HS-5 (cell line): ENCODE results near the gene SMIM7.
"Not testable (repeated sequence)": the region's sequence is repeated elsewhere in the genome, so short reads cannot be mapped to it uniquely, and the experiment has no call there.

ENCODE experiments used
- DNase-seq: peaks from one replicate; pipeline ENCODE4 v3.0.0-alpha.2; 2012; ENCODE audit warnings: low read depth

SMIM7 gene

DNA sequence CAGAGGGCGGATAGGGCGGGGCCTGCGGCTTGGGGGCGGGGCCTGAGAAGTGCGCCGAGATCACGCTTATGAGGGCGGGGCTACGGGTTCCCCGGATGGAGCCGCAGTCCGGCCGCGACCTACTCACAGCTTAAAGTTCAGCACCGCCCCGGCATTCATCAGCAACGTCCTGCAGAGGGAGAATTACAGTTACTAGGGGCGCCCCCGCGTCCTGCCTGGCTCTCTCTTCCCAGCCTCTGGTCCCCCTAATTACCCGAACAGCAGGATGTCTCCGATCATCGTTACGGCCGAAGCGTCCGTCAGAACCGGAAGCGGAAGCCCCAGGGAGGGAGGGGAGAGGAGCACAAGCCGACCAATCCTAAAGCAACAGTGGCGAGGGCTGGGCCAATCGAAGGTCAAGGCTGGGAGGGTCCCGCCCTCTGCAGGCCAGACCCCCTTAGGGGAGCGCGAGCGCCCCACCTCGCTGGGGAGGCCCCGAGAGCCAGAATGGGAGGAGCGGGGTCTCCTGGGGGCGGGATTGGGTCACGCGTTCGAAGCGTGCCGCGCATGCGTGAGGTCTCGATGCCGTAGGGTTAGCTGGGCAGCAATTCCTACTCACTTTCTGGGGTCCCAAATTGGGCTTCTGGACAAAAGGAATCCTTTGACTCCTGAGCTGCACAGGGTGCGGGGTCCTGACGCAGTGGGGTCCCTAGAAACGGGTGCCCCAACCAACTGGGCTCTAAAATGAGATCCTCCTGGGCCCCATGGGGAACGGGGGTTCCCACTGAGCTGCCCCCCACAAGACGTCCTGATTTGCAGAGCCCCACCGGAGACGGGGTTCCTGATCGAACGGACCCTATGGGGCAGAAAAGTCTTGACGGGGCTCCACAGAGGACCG lies at the start of gene SMIM7:
SMIM7 (minus strand) TSS at position 313 of the 877 bp plus-strand sequence; CDS start at position 279, 34 bp downstream.
- peak; percentile 90 for DNase-seq

DNA sequence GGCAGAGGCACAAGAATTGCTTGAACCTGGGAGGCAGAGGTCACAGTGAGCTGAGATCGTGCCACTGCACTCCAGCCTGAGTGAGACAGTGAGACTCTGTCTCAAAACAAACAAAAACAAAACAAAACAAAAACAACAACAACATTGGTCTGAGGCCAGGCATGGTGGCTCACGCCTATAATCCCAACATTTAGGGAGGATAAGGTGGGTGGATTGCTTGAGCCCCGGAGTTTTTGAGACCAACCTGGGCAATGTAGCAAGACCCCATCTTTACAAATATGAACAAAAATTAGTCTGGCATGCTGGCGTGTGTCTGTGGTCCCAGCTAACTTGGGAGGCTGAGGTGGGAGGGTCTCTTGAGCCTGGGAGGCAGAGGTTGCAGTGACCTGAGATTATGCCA lies 43.7 kb upstream of the SMIM7 start:
- no peak for DNase-seq

DNA sequence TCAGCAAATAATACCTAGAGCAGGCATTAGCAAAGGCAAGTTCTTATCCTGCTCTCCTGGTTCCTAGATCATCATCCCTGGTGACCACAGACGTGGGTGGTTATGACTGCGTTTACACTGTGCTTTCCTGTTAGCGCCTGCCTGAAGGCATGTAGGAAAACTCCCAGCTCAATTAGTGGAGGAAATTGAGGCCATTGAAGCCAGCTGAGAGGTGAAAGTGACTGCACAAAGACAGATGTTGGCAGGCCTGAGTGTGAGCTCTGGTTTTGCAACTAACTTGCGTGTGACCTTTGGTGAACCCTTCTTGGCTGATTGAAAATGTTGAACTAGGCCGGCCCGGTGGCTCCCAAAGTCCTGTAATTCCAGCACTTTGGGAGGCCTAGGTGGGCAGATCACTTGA lies 42.2 kb upstream of the SMIM7 start:
- no peak for DNase-seq

DNA sequence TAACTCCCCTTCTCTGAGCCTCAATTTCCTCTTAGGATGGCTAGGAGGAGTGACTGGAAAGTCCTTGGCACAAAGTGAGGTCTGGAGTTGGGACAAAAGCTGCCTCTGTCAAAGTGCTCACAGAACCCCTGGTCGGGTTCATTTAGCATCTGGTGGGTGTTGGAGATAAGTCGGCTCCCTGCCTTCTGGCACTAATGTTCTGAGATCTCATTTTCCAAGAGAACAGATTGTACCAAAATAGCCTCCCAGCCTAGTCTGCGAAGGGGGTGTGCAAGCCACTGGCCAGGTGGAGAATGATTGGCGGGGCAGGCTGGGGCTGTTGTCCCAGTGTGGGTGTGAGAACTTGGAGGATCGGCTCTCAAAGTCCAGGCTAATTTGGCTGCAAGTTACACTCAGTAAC lies 39.0 kb upstream of the SMIM7 start:
- no peak for DNase-seq

DNA sequence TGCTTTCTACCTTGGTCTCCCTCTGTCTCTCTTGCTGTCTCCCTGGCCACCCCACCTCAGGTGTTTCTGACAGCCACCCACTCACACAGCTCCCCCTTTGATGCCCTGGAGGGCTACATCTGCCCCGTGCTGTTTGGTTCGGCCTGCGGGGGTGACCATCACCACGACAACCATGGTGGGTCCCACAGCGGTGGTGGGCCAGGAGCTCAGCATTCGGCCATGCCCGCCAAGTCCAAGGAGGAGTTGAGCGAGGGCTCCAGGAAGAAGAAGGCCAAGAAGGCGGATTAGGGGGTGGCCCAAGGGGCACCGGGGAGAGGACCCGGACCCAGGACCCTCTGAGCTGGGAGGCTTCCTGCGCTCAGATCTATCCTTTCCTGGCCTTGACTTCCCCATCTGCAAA lies 28.1 kb upstream of the SMIM7 start:
- no peak for DNase-seq

DNA sequence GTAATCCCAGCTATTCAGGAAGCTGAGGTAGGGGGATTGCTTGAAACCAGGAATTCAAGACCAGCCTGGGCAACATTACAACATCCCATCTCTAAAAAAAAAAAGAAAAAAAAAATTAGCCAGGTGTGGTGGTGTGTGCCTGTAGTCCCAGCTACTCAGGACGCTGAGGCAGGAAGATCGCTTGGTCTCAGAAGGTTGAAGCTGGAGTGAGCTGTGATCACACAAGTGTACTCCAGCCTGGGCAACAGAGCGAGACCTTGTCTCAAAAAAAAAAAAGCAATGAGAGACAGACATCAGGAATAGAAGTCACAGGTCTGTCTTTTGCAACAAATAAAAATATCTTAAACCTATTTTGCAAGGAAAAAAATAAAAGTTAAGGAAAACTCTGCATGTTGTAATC lies 24.3 kb upstream of the SMIM7 start:
- DNase-seq: no peak

DNA sequence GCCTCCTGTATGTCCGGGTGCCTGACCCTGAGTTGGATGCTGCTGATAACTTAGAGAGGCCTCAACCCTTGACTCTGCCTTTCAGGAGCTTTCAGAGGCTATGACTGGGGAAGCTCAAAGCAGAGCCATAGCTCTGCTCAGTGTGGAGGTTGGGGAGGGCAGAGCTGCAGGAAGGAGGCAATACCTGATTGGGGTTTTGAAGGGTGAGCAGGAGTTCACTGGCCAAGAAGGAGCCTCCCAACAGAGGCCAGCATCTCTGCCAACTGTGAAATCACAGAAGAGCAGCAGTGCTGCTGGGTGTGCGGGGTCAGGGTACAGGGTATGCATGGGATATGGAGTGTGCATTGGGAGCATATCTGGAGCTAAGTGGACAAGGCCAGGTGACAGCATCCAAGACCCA lies 22.6 kb upstream of the SMIM7 start:
- no peak for DNase-seq

DNA sequence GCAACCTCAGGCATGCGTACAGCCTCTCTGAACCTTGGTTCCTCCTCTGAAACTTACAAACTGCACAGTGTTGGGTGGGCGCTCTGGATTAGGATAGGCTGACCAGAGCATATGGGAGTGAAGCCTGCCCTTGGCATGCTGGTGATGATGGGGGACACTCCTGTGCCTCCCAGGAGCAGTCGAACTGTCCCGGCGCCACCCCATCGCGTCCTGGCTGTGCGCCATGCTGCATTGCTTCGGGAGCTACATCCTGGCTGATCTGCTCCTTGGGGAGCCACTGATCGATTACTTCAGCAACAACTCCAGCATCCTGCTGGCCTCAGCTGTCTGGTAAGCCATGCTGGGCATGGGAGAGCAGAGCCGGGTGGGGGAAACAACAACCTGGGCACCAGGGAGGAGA lies 19.9 kb upstream of the SMIM7 start:
- DNase-seq: no peak

DNA sequence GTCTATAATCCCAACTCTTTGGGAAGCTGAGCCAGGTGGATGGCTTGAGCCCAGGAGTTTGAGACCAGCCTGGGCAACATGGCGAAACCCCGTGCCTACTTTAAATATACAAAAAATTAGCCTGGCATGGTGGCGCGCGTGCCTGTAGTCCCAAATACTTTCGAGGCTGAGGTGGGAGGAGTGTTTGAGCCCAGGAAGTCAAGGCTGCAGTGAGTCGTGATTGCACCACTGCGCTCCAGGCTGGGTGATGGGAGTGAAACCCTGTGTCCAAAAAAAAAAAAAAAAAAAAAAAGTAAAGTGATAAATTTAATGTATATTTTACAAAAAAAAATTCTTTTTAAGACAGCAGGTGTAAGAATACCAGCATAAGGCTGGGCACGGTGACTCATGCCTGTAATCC lies 18.6 kb upstream of the SMIM7 start:
- DNase-seq: no peak

DNA sequence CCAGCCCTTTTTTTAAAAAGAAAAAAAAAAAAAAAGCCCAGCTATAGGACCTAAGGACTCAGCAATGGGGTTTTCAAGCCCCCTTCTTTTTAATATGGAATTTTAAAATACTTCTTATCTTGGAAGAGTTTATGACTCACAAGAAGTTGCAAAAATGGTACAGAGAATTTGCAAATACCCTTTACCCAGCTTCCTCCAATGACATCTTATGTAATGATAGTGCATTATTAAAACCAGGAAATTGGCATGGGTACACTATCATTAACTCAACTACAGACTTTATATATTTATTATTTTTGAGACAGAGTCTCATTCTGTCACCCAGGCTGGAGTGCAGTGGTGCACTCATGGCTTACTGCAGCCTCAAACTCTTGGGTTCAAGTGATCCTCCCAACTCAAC lies 17.1 kb upstream of the SMIM7 start:
- no peak for DNase-seq

DNA sequence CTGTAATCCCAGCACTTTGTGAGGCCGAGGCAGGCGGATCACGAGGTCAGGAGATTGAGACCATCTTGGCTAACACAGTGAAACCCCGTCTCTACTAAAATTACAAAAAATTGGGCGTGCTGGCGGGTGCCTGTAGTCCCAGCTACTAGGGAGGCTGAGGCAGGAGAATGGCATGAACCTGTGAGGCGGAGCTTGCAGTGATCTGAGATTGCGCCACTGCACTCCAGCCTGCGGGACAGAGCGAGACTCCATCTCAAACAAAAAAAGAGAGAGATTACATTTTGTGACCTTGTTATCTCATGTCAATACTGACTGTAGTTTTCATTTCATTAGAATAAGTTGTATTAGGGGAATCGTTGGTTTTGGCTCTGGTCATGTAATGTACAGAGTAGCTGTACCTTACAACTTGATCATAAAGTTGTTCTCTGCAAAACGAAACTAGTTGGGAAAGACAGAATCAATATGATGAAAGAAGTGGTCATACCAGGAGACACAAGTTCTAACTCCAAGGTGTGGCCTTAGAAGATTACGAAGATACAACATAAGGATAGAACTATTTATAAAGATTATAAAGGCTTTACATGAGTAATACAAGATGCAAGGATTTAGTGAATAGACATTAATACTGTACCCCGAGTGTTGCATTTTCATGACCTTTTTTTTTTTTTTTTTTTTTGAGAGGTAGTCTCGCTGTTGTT lies 16.3 kb upstream of the SMIM7 start:
- no peak for DNase-seq

DNA sequence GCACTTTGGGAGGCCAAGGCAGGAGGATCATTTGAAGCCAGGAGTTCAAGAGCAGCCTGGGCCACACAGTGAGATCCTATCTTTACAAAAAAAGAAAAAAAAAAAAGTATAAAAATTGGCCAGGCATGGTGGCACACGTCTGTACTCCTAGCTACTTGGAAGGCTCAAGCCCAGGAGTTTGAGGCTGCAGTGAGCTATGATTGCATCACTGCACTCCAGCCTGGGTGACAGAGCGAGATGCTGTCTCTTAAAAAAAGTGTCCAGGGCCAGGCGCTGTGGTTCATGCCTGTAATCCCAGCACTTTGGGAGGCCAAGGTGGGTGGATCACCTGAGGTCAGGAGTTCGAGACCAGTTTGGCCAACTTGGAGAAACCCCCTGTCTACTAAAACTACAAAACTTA lies 13.9 kb upstream of the SMIM7 start:
- DNase-seq: not testable (repeated sequence)

DNA sequence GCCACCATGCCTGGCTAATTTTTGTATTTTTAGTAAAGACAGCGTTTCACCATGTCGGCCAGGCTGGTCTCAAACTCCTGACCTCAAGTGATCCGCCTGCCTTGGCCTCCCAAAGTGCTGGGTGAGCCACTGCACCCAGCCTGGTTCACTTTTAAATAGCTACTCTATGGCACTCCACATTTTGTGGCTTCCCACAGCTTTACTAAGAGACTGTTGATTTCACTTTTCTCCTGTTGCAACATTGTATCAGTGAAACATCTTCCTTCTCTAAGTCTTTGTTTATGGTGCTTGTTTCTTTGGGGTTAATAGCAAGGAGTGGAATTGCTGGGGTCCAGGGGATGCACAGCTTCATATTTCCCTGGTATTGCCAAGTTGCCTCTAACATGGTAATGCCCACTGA lies 13.3 kb upstream of the SMIM7 start:
- DNase-seq: no peak

DNA sequence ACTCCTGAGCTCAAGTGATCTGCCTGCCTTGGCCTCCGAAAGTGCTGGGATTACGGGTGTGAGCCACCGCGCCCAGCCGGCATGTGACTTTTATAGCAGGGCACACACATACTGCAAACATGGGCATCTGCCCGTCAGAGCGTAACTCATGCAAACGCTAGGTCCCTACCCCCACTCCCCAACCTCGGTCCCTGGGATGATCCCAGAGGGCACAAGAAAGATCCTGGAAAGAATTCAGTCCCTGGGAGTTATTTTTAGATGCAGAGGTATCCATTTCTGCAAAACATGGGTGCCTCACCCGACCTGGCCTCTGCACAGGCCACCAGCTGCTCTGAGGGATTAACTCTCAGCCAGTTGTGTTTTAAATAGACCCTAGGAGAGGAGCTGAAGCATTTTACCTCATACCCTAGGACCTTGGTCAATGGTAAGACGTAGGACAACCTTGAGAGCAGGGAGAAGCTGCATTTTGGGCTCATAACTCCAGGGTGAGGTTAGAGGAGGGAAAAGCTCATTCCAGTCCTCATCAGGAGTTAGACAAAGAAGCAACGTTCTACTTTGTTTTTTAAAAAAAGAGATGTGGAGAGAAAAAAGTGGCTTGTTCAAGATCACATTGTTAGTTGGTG lies 11.8 kb upstream of the SMIM7 start:
- no peak for DNase-seq

DNA sequence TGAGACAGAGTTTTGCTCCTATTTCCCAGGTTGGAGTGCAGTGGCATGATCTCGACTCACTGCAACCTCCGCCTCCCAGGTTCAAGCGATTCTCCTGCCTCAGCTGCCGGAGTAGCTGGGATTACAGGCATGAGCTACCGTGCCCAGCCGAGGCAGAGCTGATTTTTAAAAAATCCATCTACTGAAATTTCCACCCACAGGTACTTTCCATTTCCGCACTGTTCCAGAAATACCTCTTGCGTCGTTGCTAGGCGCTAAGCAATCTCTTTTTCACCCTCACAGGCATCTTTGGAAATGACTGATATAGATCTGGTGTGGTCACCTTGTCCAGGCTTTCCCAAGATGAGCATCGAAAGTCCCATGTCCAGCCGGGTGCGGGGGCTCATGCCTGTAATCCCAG lies 10.3 kb upstream of the SMIM7 start:
- no peak for DNase-seq

DNA sequence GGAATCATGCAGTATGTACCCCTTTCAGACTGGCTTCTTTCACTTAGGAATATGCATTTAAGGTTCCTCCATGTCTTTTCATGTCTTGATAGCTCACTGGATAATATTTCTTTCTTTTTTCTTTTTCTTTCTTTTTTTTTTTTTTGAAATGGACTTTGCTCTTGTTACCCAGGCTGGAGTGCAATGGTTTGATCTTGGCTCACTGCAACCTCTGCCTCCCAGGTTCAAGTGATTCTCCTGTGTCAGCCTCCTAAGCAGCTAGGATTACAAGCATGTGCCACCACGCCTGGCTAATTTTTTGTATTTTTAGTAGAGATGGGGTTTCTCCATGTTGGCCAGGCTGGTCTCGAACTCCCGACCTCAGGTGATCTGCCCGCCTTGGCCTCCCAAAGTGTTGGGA lies 8.8 kb upstream of the SMIM7 start:
- DNase-seq: not testable (repeated sequence)

DNA sequence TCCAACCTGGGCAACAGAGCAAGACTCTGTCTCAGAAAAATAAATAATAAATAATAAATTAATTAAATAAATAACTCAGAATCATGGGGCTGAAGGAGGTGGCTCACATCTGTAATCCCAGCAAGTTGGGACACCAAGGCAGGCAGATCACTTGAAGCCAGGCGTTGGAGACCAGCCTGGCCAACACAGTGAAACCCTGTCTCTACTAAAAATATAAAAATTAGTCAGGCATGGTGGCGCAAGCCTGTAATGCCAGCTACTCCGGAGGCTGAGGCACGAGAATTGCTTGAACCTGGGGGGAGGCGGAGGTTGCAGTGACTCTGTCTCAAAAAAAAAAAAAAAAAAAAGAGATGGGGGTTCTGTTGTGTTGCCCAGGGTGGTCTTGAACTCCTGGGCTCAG lies 8.2 kb upstream of the SMIM7 start:
- DNase-seq: no peak

DNA sequence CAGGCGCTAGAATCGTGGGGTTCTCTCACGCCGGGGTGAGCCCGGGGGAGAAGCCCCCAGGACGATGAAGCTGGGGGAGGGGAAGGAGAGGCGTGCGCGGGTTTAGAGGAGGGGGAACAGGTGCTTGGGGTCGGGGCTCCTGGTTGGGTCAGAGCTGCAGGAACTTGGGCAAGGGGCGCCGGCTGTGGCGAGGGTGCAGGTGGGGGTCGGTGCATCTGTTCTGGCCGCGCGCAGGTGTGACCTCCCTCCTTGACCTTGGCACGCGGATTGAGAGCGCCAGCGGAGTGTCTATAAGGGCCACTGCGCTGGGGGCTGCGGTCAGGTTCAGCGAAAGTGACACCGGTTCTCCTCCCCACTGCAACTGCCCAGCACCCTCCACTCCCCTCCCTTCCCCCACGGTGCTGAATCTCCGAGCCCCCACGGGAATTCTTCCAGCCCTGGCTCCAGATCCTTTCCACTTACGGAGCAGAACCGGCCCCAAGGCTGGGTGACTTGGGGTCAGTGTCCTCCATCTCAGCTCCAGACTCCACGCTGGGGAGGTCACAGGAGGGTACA lies 1.6 kb upstream of the SMIM7 start:
- no peak for DNase-seq

DNA sequence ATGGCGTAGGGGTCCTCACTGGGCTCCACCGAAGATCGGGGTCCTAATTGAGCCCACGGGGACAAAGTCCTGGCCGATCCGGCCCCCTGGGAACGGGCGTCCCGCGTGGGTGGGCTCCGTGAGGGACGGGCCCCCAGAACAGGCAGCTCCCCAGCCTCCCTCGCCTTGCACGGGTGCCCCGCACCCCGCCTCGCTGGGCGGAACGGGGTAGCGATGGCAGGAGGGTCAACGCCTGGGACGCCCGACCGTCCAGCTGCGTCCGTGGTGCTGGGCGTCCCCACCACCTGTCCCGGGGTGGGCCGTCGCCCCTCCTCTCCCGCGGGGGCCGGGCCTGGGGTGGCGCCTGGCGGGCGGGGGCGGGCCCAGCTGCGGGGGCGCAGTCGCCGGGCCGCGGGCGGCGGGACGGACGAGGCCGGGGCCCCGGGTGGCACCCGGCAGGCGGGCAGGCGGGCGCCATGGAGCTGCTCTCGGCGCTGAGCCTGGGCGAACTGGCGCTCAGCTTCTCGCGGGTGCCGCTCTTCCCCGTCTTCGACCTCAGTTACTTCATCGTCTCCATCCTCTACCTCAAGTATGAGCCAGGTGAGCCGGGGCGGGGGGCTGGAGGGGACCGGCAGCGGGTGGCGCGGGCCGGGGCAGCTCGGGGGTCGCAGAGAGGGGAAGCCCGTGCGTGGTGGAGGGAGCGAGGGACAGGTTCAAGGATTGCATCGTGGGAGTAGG lies 977 bp upstream of the SMIM7 start, which contains the start of gene TMEM38A:
TMEM38A (plus strand) TSS at position 377 of the 717 bp plus-strand sequence; CDS start at position 456, 79 bp downstream.
- no peak for DNase-seq

DNA sequence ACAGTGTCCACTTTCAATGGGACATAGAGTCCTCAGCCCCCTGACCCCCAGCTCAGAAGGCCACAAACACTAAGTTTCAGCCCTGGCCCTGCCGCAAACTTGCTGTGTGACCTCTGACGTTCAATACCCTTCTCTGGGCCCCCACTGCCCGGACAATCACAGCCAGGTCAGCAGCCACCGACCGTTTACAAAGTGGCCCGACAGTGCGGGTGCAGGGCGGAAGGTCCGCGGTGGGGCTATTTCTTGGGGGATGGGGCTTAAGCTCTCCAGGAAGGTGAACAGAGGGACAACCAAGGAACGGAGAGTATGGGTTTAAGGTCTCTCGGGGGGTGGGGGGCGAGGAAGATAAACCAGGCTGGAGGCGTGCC lies 496 bp downstream of the SMIM7 start:
- no peak for DNase-seq

DNA sequence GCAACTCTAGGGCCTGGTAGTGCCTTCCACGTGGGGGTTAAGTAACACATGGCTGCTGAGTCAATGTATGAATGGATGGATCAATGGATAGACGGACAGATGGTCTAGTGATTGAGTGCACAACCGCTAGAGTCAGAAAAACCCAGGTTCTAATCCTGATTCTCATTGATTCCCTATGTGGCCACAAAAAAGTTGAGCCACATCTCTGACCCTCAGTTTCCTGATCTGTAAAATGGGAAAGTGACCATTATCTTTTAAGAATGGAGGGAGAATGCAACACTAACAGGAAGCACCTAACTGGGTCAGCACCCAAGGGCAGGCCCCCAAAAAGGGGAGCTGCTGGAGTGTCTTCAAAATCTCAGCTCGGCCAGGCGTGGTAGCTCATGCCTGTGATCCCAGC lies 2.6 kb downstream of the SMIM7 start:
- DNase-seq: no peak

DNA sequence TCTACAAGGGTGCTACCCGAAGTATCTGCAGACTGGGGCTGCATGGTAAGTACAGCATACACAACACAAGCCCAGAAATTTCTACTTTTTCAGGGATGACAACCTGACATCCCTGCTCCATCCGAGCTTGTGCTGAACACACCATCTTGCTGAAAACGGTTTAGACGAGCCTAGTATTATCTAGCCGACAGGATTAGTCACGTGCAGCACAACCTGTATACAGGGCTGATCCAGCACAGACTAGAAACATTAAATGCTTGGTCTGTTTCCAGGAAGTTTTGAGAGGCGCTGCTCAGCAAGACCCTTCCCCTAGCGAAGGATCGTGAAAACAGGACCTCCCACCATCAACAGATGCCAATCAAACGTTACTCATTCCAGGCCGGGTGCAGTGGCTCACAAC lies 4.2 kb downstream of the SMIM7 start:
- no peak for DNase-seq
